ENCODE measurements around the gene CAMTA1.

DNA sequence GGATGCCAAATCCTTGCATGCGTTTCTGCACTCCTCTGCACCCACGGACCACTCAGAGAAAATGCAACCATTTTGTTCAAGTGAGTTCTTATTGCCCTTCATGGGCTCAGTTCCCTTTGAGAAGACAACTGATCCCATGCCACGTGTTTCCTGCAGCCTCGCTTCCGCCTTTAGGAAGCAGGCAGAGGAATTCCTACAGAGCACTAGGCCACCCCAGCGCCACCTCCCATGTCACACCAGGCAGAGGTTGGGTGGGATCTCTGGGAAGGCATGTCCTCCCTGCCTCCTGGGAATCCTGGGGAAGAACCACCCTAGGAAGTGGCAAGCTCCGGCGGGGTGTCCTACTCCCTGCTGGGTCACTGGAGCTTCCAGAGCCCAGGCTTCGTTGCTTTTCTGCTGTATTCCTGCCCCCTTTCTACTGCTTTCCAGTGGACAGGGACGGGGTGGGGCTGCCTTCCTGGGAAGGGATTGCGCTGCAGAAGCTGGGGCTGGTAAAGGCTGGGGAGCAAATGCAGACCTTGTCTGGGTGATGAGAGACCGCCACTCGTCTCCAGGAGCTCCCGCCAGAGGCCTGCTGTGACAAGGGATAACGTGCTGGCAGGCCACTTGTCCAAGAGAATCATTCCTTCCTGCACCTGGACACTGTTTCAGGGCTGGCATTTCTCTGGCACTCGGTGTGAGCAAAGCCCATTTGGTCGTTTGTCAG is 507.6 kb downstream of the CAMTA1 start:
- TF ChIP-seq, protein P1, sequence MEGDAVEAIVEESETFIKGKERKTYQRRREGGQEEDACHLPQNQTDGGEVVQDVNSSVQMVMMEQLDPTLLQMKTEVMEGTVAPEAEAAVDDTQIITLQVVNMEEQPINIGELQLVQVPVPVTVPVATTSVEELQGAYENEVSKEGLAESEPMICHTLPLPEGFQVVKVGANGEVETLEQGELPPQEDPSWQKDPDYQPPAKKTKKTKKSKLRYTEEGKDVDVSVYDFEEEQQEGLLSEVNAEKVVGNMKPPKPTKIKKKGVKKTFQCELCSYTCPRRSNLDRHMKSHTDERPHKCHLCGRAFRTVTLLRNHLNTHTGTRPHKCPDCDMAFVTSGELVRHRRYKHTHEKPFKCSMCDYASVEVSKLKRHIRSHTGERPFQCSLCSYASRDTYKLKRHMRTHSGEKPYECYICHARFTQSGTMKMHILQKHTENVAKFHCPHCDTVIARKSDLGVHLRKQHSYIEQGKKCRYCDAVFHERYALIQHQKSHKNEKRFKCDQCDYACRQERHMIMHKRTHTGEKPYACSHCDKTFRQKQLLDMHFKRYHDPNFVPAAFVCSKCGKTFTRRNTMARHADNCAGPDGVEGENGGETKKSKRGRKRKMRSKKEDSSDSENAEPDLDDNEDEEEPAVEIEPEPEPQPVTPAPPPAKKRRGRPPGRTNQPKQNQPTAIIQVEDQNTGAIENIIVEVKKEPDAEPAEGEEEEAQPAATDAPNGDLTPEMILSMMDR (IDR thresholded peaks at IDR 0.05) = no peak
- TF ChIP-seq POLR2A (IDR thresholded peaks at IDR 0.05) (no peak), POLR2AphosphoS5 (IDR thresholded peaks at IDR 0.05) (no peak)

Measured in upper lobe of left lung (tissue), 4 donors.